ENCODE results near the gene BID.

Gene BID

DNA sequence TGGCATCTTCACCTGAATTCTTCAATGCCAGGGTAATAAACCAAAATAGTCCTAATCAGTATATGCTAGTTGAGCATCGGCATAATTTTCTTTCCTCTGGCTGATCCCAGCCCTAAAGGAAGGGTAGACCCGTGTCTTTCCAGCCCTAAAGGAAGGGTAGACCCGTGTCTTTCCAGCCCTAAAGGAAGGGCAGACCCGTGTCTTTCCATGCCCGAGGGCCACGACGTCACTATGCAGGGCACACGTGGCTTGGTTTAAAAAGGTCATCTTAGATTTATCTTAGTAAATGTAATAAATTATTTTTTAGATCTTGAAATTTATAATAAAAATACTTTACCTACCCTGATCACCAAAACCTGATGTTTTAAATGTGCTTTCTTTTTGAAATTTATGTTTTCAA is 45.5 kb downstream of the BID start:
- H3K27ac ChIP-seq (ENCODE audit: low read length), result no peak overlapping the region
- H3K27me3 ChIP-seq (ENCODE audit: control insufficient read depth in 1 of 2, insufficient read depth in 2 of 2, low read length in 2 of 2), result no peaks in the 10 kb centered on the region
- no peak overlapping the region for H3K4me3 ChIP-seq (ENCODE audit: low read length in 2 of 2)
- H3K36me3 ChIP-seq (ENCODE audit: control insufficient read depth in 2 of 2, insufficient read depth in 2 of 2, low read length in 2 of 2), result peaks cover 31 to 39% of the 10 kb centered on the region in 2 donors
- no peaks in the 10 kb centered on the region for H3K9me3 ChIP-seq (ENCODE audit: control insufficient read depth in 2 of 2, low read length in 2 of 2)
- peaks cover 22% of the 10 kb centered on the region for H3K4me1 ChIP-seq (ENCODE audit: control insufficient read depth, insufficient read depth, low read length)
- H3K9ac ChIP-seq (ENCODE audit: low read length in 2 of 2), result no peak overlapping the region

GRCh38 chr22:17726928-17727897 is 47.1 kb downstream of the BID start:
- Histone ChIP-seq H3K27ac (ENCODE audit: low read length) (peak overlapping the region; percentile 62), H3K36me3 (ENCODE audit: control insufficient read depth in 2 of 2, insufficient read depth in 2 of 2, low read length in 2 of 2) (peaks cover 23 to 30% of the 10 kb centered on the region in 2 donors), H3K9ac (ENCODE audit: low read length in 2 of 2) (peak overlapping the region in 1 of 2 donors; percentile 17), H3K4me1 (ENCODE audit: control insufficient read depth, insufficient read depth, low read length) (peaks cover 22% of the 10 kb centered on the region), H3K27me3 (ENCODE audit: control insufficient read depth in 1 of 2, insufficient read depth in 2 of 2, low read length in 2 of 2) (no peaks in the 10 kb centered on the region), H3K9me3 (ENCODE audit: control insufficient read depth in 2 of 2, low read length in 2 of 2) (no peaks in the 10 kb centered on the region), H3K4me3 (ENCODE audit: low read length in 2 of 2) (peak overlapping the region in 1 of 2 donors; percentile 8)

DNA sequence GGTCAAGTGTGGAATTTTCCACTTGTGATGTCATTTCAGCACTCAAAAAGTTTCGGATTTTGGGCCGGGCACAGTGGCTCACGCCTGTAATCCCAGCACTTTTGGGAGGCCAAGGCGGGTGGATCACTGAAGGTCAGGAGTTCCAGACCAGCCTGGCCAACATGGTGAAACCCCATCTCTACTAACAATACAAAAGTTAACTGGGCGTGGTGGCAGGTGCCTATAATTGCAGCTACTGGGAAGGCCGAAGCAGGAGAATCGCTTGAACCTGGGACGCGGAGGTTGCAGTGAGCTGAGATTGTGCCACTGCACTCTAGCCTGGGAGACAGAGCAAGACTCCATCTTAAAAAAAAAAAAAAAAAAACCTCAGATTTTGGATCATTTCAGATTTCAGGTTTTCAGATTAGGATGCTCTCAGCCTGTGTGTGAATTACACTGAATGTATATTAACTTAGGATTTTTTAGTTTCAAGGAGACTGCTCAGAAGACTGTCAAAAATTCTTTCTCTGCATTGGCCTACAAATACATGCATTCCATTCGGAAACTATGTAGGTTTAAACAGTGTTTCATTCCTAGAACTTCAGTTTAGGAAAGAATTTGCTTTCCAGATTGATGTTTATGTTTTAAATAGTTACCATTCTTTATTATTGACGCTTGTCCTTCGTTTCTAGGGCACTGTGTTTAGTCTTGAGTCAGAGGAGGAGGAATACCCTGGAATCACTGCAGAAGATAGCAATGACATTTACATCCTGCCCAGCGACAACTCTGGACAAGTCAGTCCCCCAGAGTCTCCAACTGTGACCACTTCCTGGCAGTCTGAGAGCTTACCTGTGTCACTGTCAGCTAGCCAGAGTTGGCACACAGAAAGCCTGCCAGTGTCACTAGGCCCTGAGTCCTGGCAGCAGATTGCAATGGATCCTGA is 48.0 kb downstream of the BID start:
- H3K9ac ChIP-seq (ENCODE audit: low read length in 2 of 2), result peak overlapping the region in 1 of 2 donors; percentile 17
- peaks cover 22% of the 10 kb centered on the region for H3K4me1 ChIP-seq (ENCODE audit: control insufficient read depth, insufficient read depth, low read length)
- no peaks in the 10 kb centered on the region for H3K9me3 ChIP-seq (ENCODE audit: control insufficient read depth in 2 of 2, low read length in 2 of 2)

GRCh38 chr22:17725500-17725796 is 48.8 kb downstream of the BID start:
- Histone ChIP-seq H3K4me1 (ENCODE audit: control insufficient read depth, insufficient read depth, low read length) (peaks cover 22% of the 10 kb centered on the region), H3K9me3 (ENCODE audit: control insufficient read depth in 2 of 2, low read length in 2 of 2) (no peaks in the 10 kb centered on the region), H3K36me3 (ENCODE audit: control insufficient read depth in 2 of 2, insufficient read depth in 2 of 2, low read length in 2 of 2) (peaks cover 12 to 21% of the 10 kb centered on the region in 2 donors), H3K27me3 (ENCODE audit: control insufficient read depth in 1 of 2, insufficient read depth in 2 of 2, low read length in 2 of 2) (no peaks in the 10 kb centered on the region), H3K4me3 (ENCODE audit: low read length in 2 of 2) (no peak overlapping the region), H3K9ac (ENCODE audit: low read length in 2 of 2) (no peak overlapping the region), H3K27ac (ENCODE audit: low read length) (peak overlapping the region; percentile 71)

More for the DNA sequence above, 48.0 kb downstream of the BID start:
- H3K36me3 ChIP-seq (ENCODE audit: control insufficient read depth in 2 of 2, insufficient read depth in 2 of 2, low read length in 2 of 2), result peaks cover 15 to 24% of the 10 kb centered on the region in 2 donors
- H3K27ac ChIP-seq (ENCODE audit: low read length), result peak overlapping the region; percentile 62
- H3K4me3 ChIP-seq (ENCODE audit: low read length in 2 of 2), result peak overlapping the region in 1 of 2 donors; percentile 15
- H3K27me3 ChIP-seq (ENCODE audit: control insufficient read depth in 1 of 2, insufficient read depth in 2 of 2, low read length in 2 of 2), result no peaks in the 10 kb centered on the region

DNA sequence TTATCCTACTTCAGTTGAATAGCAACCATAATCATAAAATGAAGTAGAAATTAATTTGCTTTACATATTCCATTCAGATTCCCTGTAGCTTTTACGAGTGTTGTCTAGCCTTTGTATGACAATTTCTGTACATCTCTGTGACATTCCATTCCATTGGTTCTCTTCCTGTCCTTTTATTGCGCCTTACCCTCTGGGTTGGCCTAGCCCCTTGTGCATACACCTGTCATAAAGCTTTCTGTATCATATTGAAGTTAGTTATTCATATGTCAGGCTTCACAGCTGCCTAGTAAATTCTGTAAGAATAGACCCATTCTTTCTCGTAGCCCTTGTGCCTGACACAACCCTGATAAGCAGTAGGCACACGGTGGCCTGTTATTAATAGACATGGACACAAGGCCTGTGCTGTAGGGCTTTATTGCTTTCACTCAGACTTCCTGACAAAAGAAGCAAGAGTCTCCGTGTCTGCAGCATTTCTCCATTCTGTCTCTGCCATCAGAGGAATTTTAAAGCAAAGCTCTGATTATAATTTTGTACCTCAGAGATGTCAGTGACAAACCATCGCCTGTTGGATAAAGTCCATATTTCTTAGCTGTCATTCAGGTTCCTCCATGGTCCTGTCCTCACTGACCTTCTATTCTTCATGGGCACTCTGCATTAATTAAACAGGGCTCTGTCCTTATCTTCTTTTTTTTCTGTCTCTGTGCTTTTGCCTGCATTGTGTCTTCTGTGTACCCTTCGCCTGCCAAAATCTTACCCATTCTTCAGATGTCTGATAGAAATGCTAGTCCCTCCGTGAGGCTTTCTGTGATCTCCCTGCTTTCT is 49.4 kb downstream of the BID start:
- no peak overlapping the region for H3K9ac ChIP-seq (ENCODE audit: low read length in 2 of 2)
- H3K4me1 ChIP-seq (ENCODE audit: control insufficient read depth, insufficient read depth, low read length), result peaks cover 22% of the 10 kb centered on the region
- H3K36me3 ChIP-seq (ENCODE audit: control insufficient read depth in 2 of 2, insufficient read depth in 2 of 2, low read length in 2 of 2), result peaks cover 6 to 16% of the 10 kb centered on the region in 2 donors
- no peaks in the 10 kb centered on the region for H3K27me3 ChIP-seq (ENCODE audit: control insufficient read depth in 1 of 2, insufficient read depth in 2 of 2, low read length in 2 of 2)
- H3K9me3 ChIP-seq (ENCODE audit: control insufficient read depth in 2 of 2, low read length in 2 of 2), result no peaks in the 10 kb centered on the region
- peak overlapping the region; percentile 71 for H3K27ac ChIP-seq (ENCODE audit: low read length)
- H3K4me3 ChIP-seq (ENCODE audit: low read length in 2 of 2), result no peak overlapping the region

- no peaks in the 10 kb centered on the region for H3K9me3 ChIP-seq (ENCODE audit: control insufficient read depth in 2 of 2, low read length in 2 of 2)
- H3K9ac ChIP-seq (ENCODE audit: low read length in 2 of 2), result no peak overlapping the region
- H3K4me1 ChIP-seq (ENCODE audit: control insufficient read depth, insufficient read depth, low read length), result peaks cover 22% of the 10 kb centered on the region
- H3K4me3 ChIP-seq (ENCODE audit: low read length in 2 of 2), result no peak overlapping the region
- H3K27me3 ChIP-seq (ENCODE audit: control insufficient read depth in 1 of 2, insufficient read depth in 2 of 2, low read length in 2 of 2), result no peaks in the 10 kb centered on the region
- peak overlapping the region; percentile 71 for H3K27ac ChIP-seq (ENCODE audit: low read length)
- H3K36me3 ChIP-seq (ENCODE audit: control insufficient read depth in 2 of 2, insufficient read depth in 2 of 2, low read length in 2 of 2), result peaks cover 0 to 11% of the 10 kb centered on the region in 2 donors
Measured at GRCh38 chr22:17724241-17724640, 50.0 kb downstream of the BID start.

- Histone ChIP-seq H3K9ac (ENCODE audit: low read length in 2 of 2) (no peak overlapping the region), H3K9me3 (ENCODE audit: control insufficient read depth in 2 of 2, low read length in 2 of 2) (no peaks in the 10 kb centered on the region), H3K27me3 (ENCODE audit: control insufficient read depth in 1 of 2, insufficient read depth in 2 of 2, low read length in 2 of 2) (no peaks in the 10 kb centered on the region), H3K4me1 (ENCODE audit: control insufficient read depth, insufficient read depth, low read length) (peaks cover 2% of the 10 kb centered on the region), H3K36me3 (ENCODE audit: control insufficient read depth in 2 of 2, insufficient read depth in 2 of 2, low read length in 2 of 2) (no peaks in the 10 kb centered on the region), H3K27ac (ENCODE audit: low read length) (no peak overlapping the region), H3K4me3 (ENCODE audit: low read length in 2 of 2) (no peak overlapping the region)
Measured at GRCh38 chr22:17719911-17720310, 54.4 kb downstream of the BID start.

DNA sequence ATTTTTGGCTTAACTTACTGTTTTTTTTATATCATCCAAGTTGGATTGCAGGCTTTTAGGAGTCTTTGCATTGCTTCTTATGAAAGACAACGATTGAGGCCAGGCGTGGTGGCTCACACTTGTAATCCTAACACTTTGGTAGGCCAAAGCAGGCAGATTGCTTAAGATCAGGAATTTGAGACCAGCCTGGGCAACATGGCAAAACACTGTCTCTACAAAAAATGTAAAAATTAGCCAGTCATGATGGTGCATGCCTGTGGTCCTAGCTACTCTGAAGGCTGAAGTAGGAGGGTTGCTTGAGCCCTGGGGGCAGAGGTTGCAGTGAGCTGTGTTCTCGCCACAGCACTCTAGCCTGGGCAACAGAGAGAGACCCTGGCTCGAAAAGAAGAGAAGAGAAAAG is 56.6 kb downstream of the BID start:
- H3K9me3 ChIP-seq (ENCODE audit: control insufficient read depth in 2 of 2, low read length in 2 of 2), result no peaks in the 10 kb centered on the region
- no peaks in the 10 kb centered on the region for H3K36me3 ChIP-seq (ENCODE audit: control insufficient read depth in 2 of 2, insufficient read depth in 2 of 2, low read length in 2 of 2)
- no peak overlapping the region for H3K4me3 ChIP-seq (ENCODE audit: low read length in 2 of 2)
- H3K27me3 ChIP-seq (ENCODE audit: control insufficient read depth in 1 of 2, insufficient read depth in 2 of 2, low read length in 2 of 2), result no peaks in the 10 kb centered on the region
- no peaks in the 10 kb centered on the region for H3K4me1 ChIP-seq (ENCODE audit: control insufficient read depth, insufficient read depth, low read length)
- no peak overlapping the region for H3K9ac ChIP-seq (ENCODE audit: low read length in 2 of 2)
- no peak overlapping the region for H3K27ac ChIP-seq (ENCODE audit: low read length)

GRCh38 chr22:17716529-17716928 is 57.7 kb downstream of the BID start:
- no peak overlapping the region for H3K9ac ChIP-seq (ENCODE audit: low read length in 2 of 2)
- no peaks in the 10 kb centered on the region for H3K27me3 ChIP-seq (ENCODE audit: control insufficient read depth in 1 of 2, insufficient read depth in 2 of 2, low read length in 2 of 2)
- H3K27ac ChIP-seq (ENCODE audit: low read length), result no peak overlapping the region
- H3K4me3 ChIP-seq (ENCODE audit: low read length in 2 of 2), result no peak overlapping the region
- H3K4me1 ChIP-seq (ENCODE audit: control insufficient read depth, insufficient read depth, low read length), result no peaks in the 10 kb centered on the region
- no peaks in the 10 kb centered on the region for H3K9me3 ChIP-seq (ENCODE audit: control insufficient read depth in 2 of 2, low read length in 2 of 2)
- H3K36me3 ChIP-seq (ENCODE audit: control insufficient read depth in 2 of 2, insufficient read depth in 2 of 2, low read length in 2 of 2), result no peaks in the 10 kb centered on the region

DNA sequence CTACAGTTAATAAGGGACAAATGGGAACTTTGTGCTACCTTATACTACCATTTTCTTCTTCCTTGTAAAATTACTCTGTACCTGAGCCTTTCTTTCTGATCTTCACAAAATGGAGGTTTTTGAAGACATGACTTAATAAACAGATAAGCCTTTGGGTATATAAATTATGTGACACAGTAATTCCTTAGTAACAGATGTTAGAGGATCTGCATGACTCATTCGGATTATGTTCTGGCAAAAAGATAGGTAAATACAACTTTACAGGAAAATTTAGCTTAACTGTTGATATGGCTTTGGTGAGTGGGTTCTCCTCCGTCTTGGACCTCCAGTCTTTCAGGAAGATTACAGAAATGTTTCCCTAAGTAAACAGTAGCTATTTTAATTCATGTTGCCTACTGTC is 61.8 kb downstream of the BID start:
- Histone ChIP-seq H3K9me3 (ENCODE audit: control insufficient read depth in 2 of 2, low read length in 2 of 2) (no peaks in the 10 kb centered on the region), H3K4me1 (ENCODE audit: control insufficient read depth, insufficient read depth, low read length) (no peaks in the 10 kb centered on the region), H3K27ac (ENCODE audit: low read length) (no peak overlapping the region), H3K27me3 (ENCODE audit: control insufficient read depth in 1 of 2, insufficient read depth in 2 of 2, low read length in 2 of 2) (no peaks in the 10 kb centered on the region), H3K36me3 (ENCODE audit: control insufficient read depth in 2 of 2, insufficient read depth in 2 of 2, low read length in 2 of 2) (no peaks in the 10 kb centered on the region), H3K4me3 (ENCODE audit: low read length in 2 of 2) (no peak overlapping the region), H3K9ac (ENCODE audit: low read length in 2 of 2) (no peak overlapping the region)
